H1 (cell line): Measurements from ENCODE around the gene ADAMTS9. TPM values are rescaled to one million over a fixed set of nuclear protein-coding genes. Genes with fewer than 3 reads are reported as not detected.

ENCODE experiments used
- CTCF ChIA-PET: fragments of 300-600 bp; sonication (Branson Sonifier 250); formaldehyde crosslinking; loops from one replicate; lab custom pipeline; 2021; ENCODE audit not compliant: partially characterized antibody; lab: Charles Lee
- POLR2A ChIA-PET: fragments of 300-600 bp; sonication (Branson Sonifier 250); formaldehyde crosslinking; loops from one replicate; lab custom pipeline; 2021; ENCODE audit warnings: inconsistent platforms; ENCODE audit not compliant: partially characterized antibody; lab: Charles Lee
- DNase-seq, 2 experiments: peaks; one replicate each; pipeline versions ENCODE4 v3.0.0 to v3.0.0-alpha.2; 2010 to 2022; ENCODE audit warnings: low spot score in 2 of 2, low read depth in 1 of 2, mixed read lengths in 1 of 2
- FAIRE-seq: peaks from 2 replicates; lab custom pipeline; 2011; peaks lifted over from hg19 to GRCh38; lab: Jason Lieb, UNC
- H2AFZ ChIP-seq: 2 replicates; pipeline ENCODE4 v1.8.1; 2012; ENCODE audit warnings: low read length, inconsistent platforms
- H2AK5ac ChIP-seq: 2 replicates; pipeline ENCODE4 v1.6.1; 2013; ENCODE audit warnings: low read depth, low read length
- H2BK120ac ChIP-seq: replicated peaks from 2 replicates; pipeline ENCODE3; 2013; ENCODE audit warnings: low read depth, low read length, inconsistent platforms
- H2BK12ac ChIP-seq: 2 replicates; pipeline ENCODE4 v1.6.1; 2013; ENCODE audit warnings: low read depth, low read length
- H2BK15ac ChIP-seq: 2 replicates; pipeline ENCODE4 v1.6.1; 2013; ENCODE audit warnings: low read length
- H2BK20ac ChIP-seq: 2 replicates; pipeline ENCODE4 v1.6.1; 2013; ENCODE audit warnings: low read length
- H2BK5ac ChIP-seq: 2 replicates; pipeline ENCODE4 v1.6.1; 2013; ENCODE audit warnings: low read depth, low read length
- H3K14ac ChIP-seq: 2 replicates; pipeline ENCODE4 v1.6.1; 2013; ENCODE audit warnings: inconsistent platforms; ENCODE audit not compliant: insufficient read length
- H3K18ac ChIP-seq: 2 replicates; pipeline ENCODE4 v1.6.1; 2013; ENCODE audit warnings: low read length; ENCODE audit errors: extremely low read depth
- H3K23ac ChIP-seq: 2 replicates; pipeline ENCODE4 v1.6.1; 2013; ENCODE audit warnings: inconsistent platforms; ENCODE audit not compliant: insufficient read length
- H3K23me2 ChIP-seq: 2 replicates; pipeline ENCODE4 v1.6.1; 2013; ENCODE audit warnings: low read depth, low read length
- H3K27ac ChIP-seq: 2 replicates; pipeline ENCODE4 v1.6.1; 2011; ENCODE audit warnings: low read depth, low read length, inconsistent platforms
- H3K27me3 ChIP-seq, 4 experiments: replicated peaks in 1 of 4; 1 replicate in 1 of 4; 2 replicates in 3 of 4; pipeline versions ENCODE4 v1.6.1 to v1.8.1; 2011 to 2013; ENCODE audit warnings: low read length in 3 of 4, mild to moderate bottlenecking in 3 of 4, inconsistent platforms in 2 of 4, mixed read lengths in 2 of 4, moderate library complexity in 1 of 4; ENCODE audit not compliant: control insufficient read depth in 3 of 4, insufficient read depth in 3 of 4; ENCODE audit errors: extremely low read depth in 1 of 4
- H3K36me3 ChIP-seq, 4 experiments: 2 replicates each; pipeline versions ENCODE4 v1.6.1 to v1.8.1; 2011 to 2013; ENCODE audit warnings: mild to moderate bottlenecking in 4 of 4, low read length in 3 of 4, moderate library complexity in 2 of 4, control low read depth in 1 of 4, inconsistent platforms in 1 of 4; ENCODE audit not compliant: insufficient read depth in 4 of 4, control insufficient read depth in 2 of 4
- H3K4ac ChIP-seq: replicated peaks from 2 replicates; pipeline ENCODE3; 2013; ENCODE audit warnings: low read length, low read depth, mixed read lengths, inconsistent platforms; ENCODE audit not compliant: insufficient read length
- H3K4me1 ChIP-seq, 4 experiments: replicated peaks in 1 of 4; 1 replicate in 1 of 4; 2 replicates in 3 of 4; pipeline versions ENCODE4 v1.6.1 to v1.8.1; 2011 to 2013; ENCODE audit warnings: low read length in 3 of 4, inconsistent platforms in 2 of 4, mixed read lengths in 1 of 4; ENCODE audit not compliant: insufficient read depth in 4 of 4, control insufficient read depth in 3 of 4
- H3K4me2 ChIP-seq, 2 experiments: 2 replicates each; pipeline versions ENCODE4 v1.6.1 to v1.8.1; 2011 to 2013; ENCODE audit warnings: low read depth in 2 of 2, low read length in 2 of 2, control low read depth in 1 of 2, inconsistent platforms in 1 of 2, mild to moderate bottlenecking in 1 of 2; ENCODE audit not compliant: insufficient read depth in 1 of 2
- H3K4me3 ChIP-seq, 4 experiments: fragments of 200-600, 300-600 bp in 1 of 4; sonication (generic), shearing (Covaris generic), sonication (Bioruptor Twin) in 1 of 4; 2 replicates each; pipeline versions ENCODE4 v1.5.1 to v1.8.1; 2011 to 2016; ENCODE audit warnings: low read length in 4 of 4, low read depth in 3 of 4, control low read depth in 2 of 4, inconsistent platforms in 2 of 4, mild to moderate bottlenecking in 2 of 4, mixed read lengths in 1 of 4, moderate library complexity in 1 of 4; ENCODE audit not compliant: insufficient read depth in 2 of 4; ENCODE audit errors: extremely low read depth in 1 of 4
- H3K56ac ChIP-seq: replicated peaks from 2 replicates; pipeline ENCODE3; 2013; ENCODE audit warnings: low read depth, mild to moderate bottlenecking, mixed read lengths, low read length, inconsistent platforms; ENCODE audit not compliant: insufficient read length
- H3K79me1 ChIP-seq: 2 replicates; pipeline ENCODE4 v1.6.1; 2013; ENCODE audit warnings: low read depth, low read length, control low read depth
- H3K79me2 ChIP-seq, 2 experiments: 2 replicates each; pipeline versions ENCODE4 v1.6.1 to v1.8.1; 2012 to 2013; ENCODE audit warnings: low read length in 2 of 2, mild to moderate bottlenecking in 2 of 2, inconsistent platforms in 1 of 2; ENCODE audit not compliant: insufficient read depth in 2 of 2, control insufficient read depth in 1 of 2
- H3K9ac ChIP-seq, 4 experiments: replicated peaks in 1 of 4; 1 replicate in 1 of 4; 2 replicates in 3 of 4; pipeline versions ENCODE4 v1.6.1 to v1.8.1; 2011 to 2013; ENCODE audit warnings: low read depth in 3 of 4, low read length in 3 of 4, control low read depth in 2 of 4, mild to moderate bottlenecking in 2 of 4, moderate library complexity in 2 of 4, inconsistent platforms in 1 of 4; ENCODE audit errors: extremely low read depth in 1 of 4
- H3K9me3 ChIP-seq, 2 experiments: 2 replicates each; pipeline versions ENCODE4 v1.6.1 to v1.8.1; 2012 to 2013; ENCODE audit warnings: mild to moderate bottlenecking in 2 of 2, moderate library complexity in 2 of 2, control low read depth in 1 of 2, inconsistent platforms in 1 of 2, low read depth in 1 of 2, low read length in 1 of 2, mixed read lengths in 1 of 2; ENCODE audit not compliant: insufficient read depth in 2 of 2
- H4K20me1 ChIP-seq, 2 experiments: replicated peaks in 1 of 2; 2 replicates each; pipeline versions ENCODE3 to v1.8.1; 2011 to 2013; ENCODE audit warnings: inconsistent platforms in 2 of 2, low read length in 2 of 2, mild to moderate bottlenecking in 1 of 2; ENCODE audit not compliant: insufficient read depth in 2 of 2, control insufficient read depth in 1 of 2
- H4K5ac ChIP-seq: 2 replicates; pipeline ENCODE4 v1.6.1; 2013; ENCODE audit warnings: low read length, low read depth, mixed read lengths, inconsistent platforms; ENCODE audit not compliant: insufficient read length
- H4K8ac ChIP-seq: 2 replicates; pipeline ENCODE4 v1.8.0; 2013; ENCODE audit warnings: mild to moderate bottlenecking, moderate library complexity, low read length, inconsistent platforms; ENCODE audit not compliant: insufficient read depth; ENCODE audit errors: extremely low read depth
- H4K91ac ChIP-seq: replicated peaks from 2 replicates; pipeline ENCODE3; 2013; ENCODE audit warnings: low read length, mixed read lengths, inconsistent platforms; ENCODE audit not compliant: insufficient read length
- HDAC6 ChIP-seq: IDR thresholded peaks from one replicate; pipeline ENCODE4 v1.7.1; 2012; ENCODE audit warnings: low read depth, mild to moderate bottlenecking, inconsistent platforms, low read length, moderate library complexity
- JUN ChIP-seq: IDR thresholded peaks from 2 replicates; pipeline ENCODE4 v1.6.1; 2011; ENCODE audit warnings: low read depth, mild to moderate bottlenecking, improper control_type of control experiment, low read length
- RNF2 ChIP-seq: fragments of 200-900, 300-1000 bp; sonication (generic); IDR thresholded peaks from 2 replicates; pipeline ENCODE4 v1.7.1; 2016; ENCODE audit warnings: borderline replicate concordance, low read depth, mild to moderate bottlenecking, antibody characterized with exemption, low read length; ENCODE audit not compliant: poor library complexity, severe bottlenecking; ENCODE audit errors: missing control alignments
- RXRA ChIP-seq: IDR thresholded peaks from 2 replicates; pipeline ENCODE4 v1.6.1; 2011; ENCODE audit warnings: low read depth, mild to moderate bottlenecking, low read length, moderate library complexity; ENCODE audit not compliant: insufficient read depth
- TCF12 ChIP-seq: IDR thresholded peaks from 2 replicates; pipeline ENCODE4 v1.6.1; 2011; ENCODE audit warnings: low read depth, mild to moderate bottlenecking, low read length
- WGBS, 2 experiments: shearing (Covaris generic) in 1 of 2; methylation state at CpG; one replicate each; pipeline versions ENCODE4 v1.1.6 to v1.1.7; 2013 to 2015; ENCODE audit warnings: low lambda C conversion rate in 2 of 2, mixed read lengths in 2 of 2, inconsistent platforms in 1 of 2, low coverage in 1 of 2, missing lambda C conversion rate in 1 of 2; ENCODE audit not compliant: insufficient replicate concordance in 2 of 2, insufficient coverage in 1 of 2, insufficient read length in 1 of 2; ENCODE audit errors: extremely low coverage in 1 of 2, missing lambda C conversion rate in 1 of 2; 5-methylcytosine and 5-hydroxymethylcytosine counted together
- polyA plus RNA-seq, 7 experiments: library from polyadenylated mRNA; depleted of rRNA in 3 of 7; stranded (reverse) in 5 of 7; unstranded in 2 of 7; fragments of >200 nt in 5 of 7; fragments of 200-250 nt in 2 of 7; gene quantifications; 1 replicate in 5 of 7; 2 replicates in 1 of 7; 4 replicates in 1 of 7; pipeline versions ENCODE4 v1.2.1 to v1.2.3, GENCODE V29; 2011 to 2013; ENCODE audit warnings: missing spikeins in 2 of 7, mixed read lengths in 2 of 7
- total RNA-seq: library from RNA; stranded (reverse); fragmentation: NEBNext Ultra II Directional; extraction: Animal tissue kit (Norgen Biotek cat#: 25700); gene quantifications from 2 replicates; pipeline ENCODE4 v1.2.1, GENCODE V29; 2021
- TF ChIP-seq, protein P1 (sequence below): IDR thresholded peaks from 2 replicates; pipeline ENCODE4 v1.6.1; 2012; ENCODE audit warnings: inconsistent platforms

Gene ADAMTS9
- total and polyA plus RNA-seq, 2 of the 8 experiments (the other 6 are each of a cell fraction or from before 2014, with no cell fraction given), result 0.20 to 0.41 TPM

GRCh38 chr3:64607032-64607551, 80.7 kb downstream of the ADAMTS9 start:
- H3K36me3 ChIP-seq, result no peaks in the 10 kb centered on the region
- no peaks in the 10 kb centered on the region for H3K79me2 ChIP-seq
- no peak overlapping the region for H4K91ac ChIP-seq
- no peak overlapping the region for H2BK20ac ChIP-seq
- no peak overlapping the region for H3K4me2 ChIP-seq
- no peak overlapping the region for H2BK15ac ChIP-seq
- no peak overlapping the region for H2BK120ac ChIP-seq
- no peaks in the 10 kb centered on the region for H4K20me1 ChIP-seq
- no peak overlapping the region for H2BK12ac ChIP-seq
- no peak overlapping the region for H4K8ac ChIP-seq
- H4K5ac ChIP-seq, result no peak overlapping the region
- no peak overlapping the region for H3K4ac ChIP-seq
- H3K23ac ChIP-seq, result no peak overlapping the region
- no peaks in the 10 kb centered on the region for H3K9me3 ChIP-seq
- WGBS, 2 experiments, result 97% methylated on average over 2 of the region's 2 CpGs; no CpG with 5 or more reads in 1 of the 2 experiments
- ChIA-PET POLR2A (no interaction called here), CTCF (interaction anchor here (0.5 to 1.6 kb wide), 6 partner anchors 11 to 700 kb away, joined by 3 read pairs; no protein-coding TSS in a partner anchor)
- DNase-seq (no peak), FAIRE-seq (no peak)
- H3K9ac ChIP-seq, result no peak overlapping the region
- H2BK5ac ChIP-seq, result no peak overlapping the region
- no peaks in the 10 kb centered on the region for H3K79me1 ChIP-seq
- no peak overlapping the region for H3K18ac ChIP-seq
- H3K27me3 ChIP-seq, result no peaks in the 10 kb centered on the region
- H3K56ac ChIP-seq, result no peak overlapping the region
- H3K14ac ChIP-seq, result no peak overlapping the region
- no peak overlapping the region for H2AFZ ChIP-seq
- H3K4me1 ChIP-seq, result no peaks in the 10 kb centered on the region
- no peaks in the 10 kb centered on the region for H3K23me2 ChIP-seq
- H3K4me3 ChIP-seq, result no peak overlapping the region
- no peak overlapping the region for H3K27ac ChIP-seq
- no peak overlapping the region for H2AK5ac ChIP-seq
- TF ChIP-seq, protein P1, sequence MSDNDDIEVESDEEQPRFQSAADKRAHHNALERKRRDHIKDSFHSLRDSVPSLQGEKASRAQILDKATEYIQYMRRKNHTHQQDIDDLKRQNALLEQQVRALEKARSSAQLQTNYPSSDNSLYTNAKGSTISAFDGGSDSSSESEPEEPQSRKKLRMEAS, result no peak
- TF ChIP-seq RXRA (no peak), RNF2 (no peak), JUN (no peak), HDAC6 (no peak), TCF12 (no peak)
